Measurements from ENCODE around the gene CPLANE1.

CPLANE1 gene

DNA sequence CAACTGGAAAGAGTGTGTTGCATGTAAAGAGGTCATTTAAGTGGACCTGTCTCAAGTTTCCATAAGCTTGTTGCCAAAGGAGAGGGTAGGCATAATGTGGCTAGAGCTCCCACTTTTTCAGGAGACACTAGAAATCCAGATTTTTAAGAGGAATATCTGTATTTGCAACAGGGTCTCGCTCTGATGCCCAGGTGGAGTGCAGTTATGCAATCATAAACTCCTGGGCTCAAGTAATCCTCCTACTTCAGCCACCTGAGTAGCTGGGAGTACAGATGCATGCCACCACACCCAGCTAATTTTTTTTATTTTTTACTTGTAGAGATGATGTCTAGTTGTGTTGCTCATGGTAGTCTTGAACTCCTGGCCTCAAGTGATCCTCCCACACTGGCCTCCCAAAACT, 189.1 kb downstream of the CPLANE1 start:
- no peak for ATAC-seq (ENCODE audit: low read depth)

GRCh38 chr5:37056762-37057161, 192.4 kb downstream of the CPLANE1 start:
- Histone ChIP-seq H3K27ac (ENCODE audit: poor library complexity, severe bottlenecking) (no peak overlapping the region), H3K27me3 (ENCODE audit: insufficient read depth, poor library complexity, severe bottlenecking) (no peaks in the 10 kb centered on the region), H3K4me3 (ENCODE audit: severe bottlenecking) (no peak overlapping the region), H3K9me3 (ENCODE audit: severe bottlenecking) (no peaks in the 10 kb centered on the region), H3K4me1 (ENCODE audit: insufficient read depth, poor library complexity, severe bottlenecking) (no peaks in the 10 kb centered on the region), H3K36me3 (ENCODE audit: low read depth) (peaks cover 86% of the 10 kb centered on the region)
- TF ChIP-seq, protein P1, sequence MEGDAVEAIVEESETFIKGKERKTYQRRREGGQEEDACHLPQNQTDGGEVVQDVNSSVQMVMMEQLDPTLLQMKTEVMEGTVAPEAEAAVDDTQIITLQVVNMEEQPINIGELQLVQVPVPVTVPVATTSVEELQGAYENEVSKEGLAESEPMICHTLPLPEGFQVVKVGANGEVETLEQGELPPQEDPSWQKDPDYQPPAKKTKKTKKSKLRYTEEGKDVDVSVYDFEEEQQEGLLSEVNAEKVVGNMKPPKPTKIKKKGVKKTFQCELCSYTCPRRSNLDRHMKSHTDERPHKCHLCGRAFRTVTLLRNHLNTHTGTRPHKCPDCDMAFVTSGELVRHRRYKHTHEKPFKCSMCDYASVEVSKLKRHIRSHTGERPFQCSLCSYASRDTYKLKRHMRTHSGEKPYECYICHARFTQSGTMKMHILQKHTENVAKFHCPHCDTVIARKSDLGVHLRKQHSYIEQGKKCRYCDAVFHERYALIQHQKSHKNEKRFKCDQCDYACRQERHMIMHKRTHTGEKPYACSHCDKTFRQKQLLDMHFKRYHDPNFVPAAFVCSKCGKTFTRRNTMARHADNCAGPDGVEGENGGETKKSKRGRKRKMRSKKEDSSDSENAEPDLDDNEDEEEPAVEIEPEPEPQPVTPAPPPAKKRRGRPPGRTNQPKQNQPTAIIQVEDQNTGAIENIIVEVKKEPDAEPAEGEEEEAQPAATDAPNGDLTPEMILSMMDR (IDR thresholded peaks at IDR 0.05; ENCODE audit: poor library complexity, severe bottlenecking), result no peak
- DNase-seq (ENCODE audit: low spot score) (no peak), ATAC-seq (ENCODE audit: low read depth) (no peak)

More for the DNA sequence above, 189.1 kb downstream of the CPLANE1 start:
- no peaks in the 10 kb centered on the region for H3K9me3 ChIP-seq (ENCODE audit: severe bottlenecking)
- H3K4me1 ChIP-seq (ENCODE audit: insufficient read depth, poor library complexity, severe bottlenecking), result no peaks in the 10 kb centered on the region
- no peaks in the 10 kb centered on the region for H3K27me3 ChIP-seq (ENCODE audit: insufficient read depth, poor library complexity, severe bottlenecking)
- no peak for DNase-seq (ENCODE audit: low spot score)
- H3K27ac ChIP-seq (ENCODE audit: poor library complexity, severe bottlenecking), result no peak overlapping the region
- no peak overlapping the region for H3K4me3 ChIP-seq (ENCODE audit: severe bottlenecking)
- H3K36me3 ChIP-seq (ENCODE audit: low read depth), result peaks cover 89% of the 10 kb centered on the region
- TF ChIP-seq, protein P1 (IDR thresholded peaks at IDR 0.05; ENCODE audit: poor library complexity, severe bottlenecking), result no peak

All from RWPE2 (cell line).